Prostate gland (tissue), 2 donors: Measurements from ENCODE around the gene PGM5.

Experiments used
- POLR2A ChIP-seq: fragments of 450-650 bp; IDR thresholded peaks from one replicate; pipeline ENCODE4 v1.6.1; 2016; ENCODE audit warnings: antibody characterized with exemption, mild to moderate bottlenecking
- POLR2AphosphoS5 ChIP-seq: sonication (generic); formaldehyde crosslinking; IDR thresholded peaks from one replicate; pipeline ENCODE4 v1.6.1; 2017; ENCODE audit warnings: antibody characterized with exemption
- TF ChIP-seq, protein P1 (sequence below), 4 experiments: fragments of 200-600 bp in 2 of 4; fragments of 450-650 bp in 2 of 4; sonication (generic) in 2 of 4; IDR thresholded peaks; 1 replicate in 3 of 4; 2 replicates in 1 of 4; pipeline ENCODE4 v1.5.1; 2016 to 2019; ENCODE audit warnings: antibody characterized with exemption in 4 of 4, mild to moderate bottlenecking in 2 of 4, moderate library complexity in 2 of 4

DNA sequence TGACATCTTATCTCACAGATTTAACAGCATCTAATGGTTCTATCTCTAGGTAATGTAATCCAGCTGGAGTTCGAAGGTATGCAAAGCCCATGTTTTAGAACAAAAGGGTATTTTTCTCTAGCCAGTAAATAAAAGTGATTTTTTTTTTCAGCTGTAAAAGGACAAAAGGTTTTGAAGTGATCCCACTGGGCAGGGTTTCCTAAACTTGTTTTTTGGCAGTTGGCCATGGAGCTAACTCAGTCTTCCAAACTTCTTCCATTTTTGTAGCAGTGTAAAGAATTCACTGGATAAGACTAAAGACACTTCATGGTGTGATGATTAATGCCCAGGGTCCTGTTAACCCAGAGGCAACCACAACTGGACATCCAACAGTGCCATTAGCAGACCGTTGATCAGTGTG is 120.4 kb downstream of the PGM5 start:
- TF ChIP-seq, protein P1, sequence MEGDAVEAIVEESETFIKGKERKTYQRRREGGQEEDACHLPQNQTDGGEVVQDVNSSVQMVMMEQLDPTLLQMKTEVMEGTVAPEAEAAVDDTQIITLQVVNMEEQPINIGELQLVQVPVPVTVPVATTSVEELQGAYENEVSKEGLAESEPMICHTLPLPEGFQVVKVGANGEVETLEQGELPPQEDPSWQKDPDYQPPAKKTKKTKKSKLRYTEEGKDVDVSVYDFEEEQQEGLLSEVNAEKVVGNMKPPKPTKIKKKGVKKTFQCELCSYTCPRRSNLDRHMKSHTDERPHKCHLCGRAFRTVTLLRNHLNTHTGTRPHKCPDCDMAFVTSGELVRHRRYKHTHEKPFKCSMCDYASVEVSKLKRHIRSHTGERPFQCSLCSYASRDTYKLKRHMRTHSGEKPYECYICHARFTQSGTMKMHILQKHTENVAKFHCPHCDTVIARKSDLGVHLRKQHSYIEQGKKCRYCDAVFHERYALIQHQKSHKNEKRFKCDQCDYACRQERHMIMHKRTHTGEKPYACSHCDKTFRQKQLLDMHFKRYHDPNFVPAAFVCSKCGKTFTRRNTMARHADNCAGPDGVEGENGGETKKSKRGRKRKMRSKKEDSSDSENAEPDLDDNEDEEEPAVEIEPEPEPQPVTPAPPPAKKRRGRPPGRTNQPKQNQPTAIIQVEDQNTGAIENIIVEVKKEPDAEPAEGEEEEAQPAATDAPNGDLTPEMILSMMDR (IDR thresholded peaks at IDR 0.05): no peak
- no peak for TF ChIP-seq POLR2AphosphoS5
- TF ChIP-seq POLR2A: no peak
